IMR-90 (cell line): ENCODE measurements around the gene FUT9. TPM values are rescaled to one million over a fixed set of nuclear protein-coding genes. Genes with fewer than 3 reads are reported as not detected.

Experiments
- ATAC-seq: fragments of 200-7000 bp; cut with Tn5 transposase; 2 replicates; pipeline ENCODE4 v1.9.1; 2020; ENCODE audit warnings: low read depth, mild to moderate bottlenecking, moderate library complexity
- BruUV-seq: library from RNA; stranded (reverse); fragments of 400-500 nt; replicated peaks from 2 replicates; lab custom pipeline; 2021; lab: Mats Ljungman, UMichigan
- CTCF ChIA-PET: fragments of 300-600 bp; formaldehyde crosslinking; extraction: SDS; loops from one replicate; lab custom pipeline; 2021; ENCODE audit warnings: antibody characterized with exemption; lab: Yijun Ruan, JAX
- POLR2A ChIA-PET: fragments of 300-600 bp; sonication (Branson Sonifier 250); formaldehyde crosslinking; loops from one replicate; lab custom pipeline; 2022; ENCODE audit warnings: antibody characterized with exemption; ENCODE audit not compliant: unreplicated experiment; lab: Charles Lee
- DNase-seq: peaks from one replicate; pipeline ENCODE4 v3.0.0; 2013
- H2AFZ ChIP-seq: replicated peaks from 2 replicates; pipeline ENCODE3; 2013; ENCODE audit warnings: low read length, mild to moderate bottlenecking; ENCODE audit not compliant: poor library complexity
- H2AK5ac ChIP-seq: 2 replicates; pipeline ENCODE4 v1.6.1; 2013; ENCODE audit warnings: low read depth, low read length, inconsistent platforms
- H2AK9ac ChIP-seq: replicated peaks from 2 replicates; pipeline ENCODE3; 2013; ENCODE audit warnings: mild to moderate bottlenecking, low read depth, low read length, moderate library complexity; ENCODE audit not compliant: poor library complexity
- H2BK120ac ChIP-seq: 2 replicates; pipeline ENCODE4 v1.6.1; 2013; ENCODE audit warnings: low read depth, low read length, inconsistent platforms
- H2BK15ac ChIP-seq: 3 replicates; pipeline ENCODE4 v1.6.1; 2013; ENCODE audit warnings: low read depth, low read length, inconsistent platforms
- H2BK20ac ChIP-seq: 2 replicates; pipeline ENCODE4 v1.6.1; 2013; ENCODE audit warnings: low read depth, mild to moderate bottlenecking, inconsistent platforms, low read length, moderate library complexity
- H2BK5ac ChIP-seq: 2 replicates; pipeline ENCODE4 v1.6.1; 2013; ENCODE audit warnings: mild to moderate bottlenecking, low read depth, low read length, inconsistent platforms; ENCODE audit not compliant: poor library complexity, severe bottlenecking
- H3K14ac ChIP-seq: replicated peaks from 2 replicates; pipeline ENCODE4 v1.6.1; 2013; ENCODE audit warnings: low read depth, low read length, inconsistent platforms
- H3K18ac ChIP-seq: 2 replicates; pipeline ENCODE4 v1.6.1; 2013; ENCODE audit warnings: low read depth, low read length, control low read depth
- H3K23ac ChIP-seq: 2 replicates; pipeline ENCODE4 v1.6.1; 2013; ENCODE audit warnings: low read depth, low read length, inconsistent platforms
- H3K27ac ChIP-seq: 2 replicates; pipeline ENCODE4 v1.5.1; 2013; ENCODE audit warnings: mild to moderate bottlenecking, control low read depth, low read length; ENCODE audit not compliant: insufficient read depth
- H3K27me3 ChIP-seq: 2 replicates; pipeline ENCODE4 v1.6.1; 2013; ENCODE audit warnings: low read length; ENCODE audit not compliant: control insufficient read depth, insufficient read depth
- H3K36me3 ChIP-seq: 2 replicates; pipeline ENCODE4 v1.6.1; 2013; ENCODE audit warnings: low read length, mixed read lengths; ENCODE audit not compliant: control insufficient read depth, insufficient read depth
- H3K4ac ChIP-seq: 2 replicates; pipeline ENCODE4 v1.6.1; 2013; ENCODE audit warnings: low read depth, low read length, inconsistent platforms
- H3K4me1 ChIP-seq: 2 replicates; pipeline ENCODE4 v1.6.1; 2013; ENCODE audit warnings: low read length, mixed read lengths; ENCODE audit not compliant: control insufficient read depth, insufficient read depth
- H3K4me2 ChIP-seq: 2 replicates; pipeline ENCODE4 v1.6.1; 2013; ENCODE audit warnings: low read depth, mild to moderate bottlenecking, control low read depth, low read length, moderate library complexity
- H3K4me3 ChIP-seq: 2 replicates; pipeline ENCODE4 v1.5.1; 2013; ENCODE audit warnings: low read depth, mild to moderate bottlenecking, control low read depth, low read length, moderate library complexity; ENCODE audit not compliant: insufficient read depth
- H3K56ac ChIP-seq: 2 replicates; pipeline ENCODE4 v1.6.1; 2013; ENCODE audit warnings: low read length, inconsistent platforms; ENCODE audit not compliant: insufficient read depth; ENCODE audit errors: extremely low read depth
- H3K79me1 ChIP-seq, 2 experiments: 2 replicates each; pipeline ENCODE4 v1.6.1; 2013; ENCODE audit warnings: low read length in 2 of 2, inconsistent platforms in 1 of 2, low read depth in 1 of 2
- H3K9ac ChIP-seq: 2 replicates; pipeline ENCODE4 v1.6.1; 2013; ENCODE audit warnings: low read depth, low read length, control low read depth
- H3K9me1 ChIP-seq: 2 replicates; pipeline ENCODE4 v1.6.1; 2013; ENCODE audit warnings: low read length, inconsistent platforms; ENCODE audit not compliant: insufficient read depth
- H3K9me3 ChIP-seq: 2 replicates; pipeline ENCODE4 v1.6.1; 2013; ENCODE audit warnings: low read length; ENCODE audit not compliant: control insufficient read depth, insufficient read depth
- H4K20me1 ChIP-seq: 2 replicates; pipeline ENCODE4 v1.6.1; 2013; ENCODE audit warnings: low read length, inconsistent platforms; ENCODE audit not compliant: insufficient read depth
- H4K5ac ChIP-seq: 2 replicates; pipeline ENCODE4 v1.6.1; 2013; ENCODE audit warnings: mild to moderate bottlenecking, low read depth, low read length, control low read depth
- H4K8ac ChIP-seq, 2 experiments: 2 replicates each; pipeline ENCODE4 v1.6.1; 2013; ENCODE audit warnings: low read depth in 2 of 2, low read length in 2 of 2, control low read depth in 1 of 2, inconsistent platforms in 1 of 2
- H4K91ac ChIP-seq: 2 replicates; pipeline ENCODE4 v1.6.1; 2013; ENCODE audit warnings: low read depth, low read length, inconsistent platforms; ENCODE audit not compliant: insufficient read depth
- BHLHE40 ChIP-seq: fragments of 150-350 bp; IDR thresholded peaks from 2 replicates; pipeline ENCODE4 v1.6.1; 2016; ENCODE audit warnings: mild to moderate bottlenecking, low read depth, low read length
- CEBPB ChIP-seq: IDR thresholded peaks from 2 replicates; pipeline ENCODE4 v1.6.1; 2012; ENCODE audit warnings: low read depth, low read length, improper control_type of control experiment
- CHD1 ChIP-seq: IDR thresholded peaks from 2 replicates; pipeline ENCODE4 v1.6.1; 2012; ENCODE audit warnings: low read depth, low read length, improper control_type of control experiment
- CTCF ChIP-seq: conservative IDR thresholded peaks from 2 replicates; pipeline ENCODE4 v1.5.1; 2012; ENCODE audit warnings: mild to moderate bottlenecking, low read depth, low read length, improper control_type of control experiment
- ELK1 ChIP-seq: fragments of 150-350 bp; IDR thresholded peaks from 2 replicates; pipeline ENCODE4 v1.6.1; 2016; ENCODE audit warnings: low read depth, mild to moderate bottlenecking, low read length, moderate library complexity, borderline replicate concordance
- FOS ChIP-seq: fragments of 150-350 bp; IDR thresholded peaks from 2 replicates; pipeline ENCODE4 v1.6.1; 2016; ENCODE audit warnings: low read depth, low read length
- MAFK ChIP-seq: IDR thresholded peaks from 2 replicates; pipeline ENCODE4 v1.6.1; 2012; ENCODE audit warnings: low read depth, low read length, improper control_type of control experiment
- MAZ ChIP-seq: IDR thresholded peaks from 2 replicates; pipeline ENCODE4 v1.6.1; 2012; ENCODE audit warnings: low read depth, mild to moderate bottlenecking, low read length, improper control_type of control experiment, moderate library complexity, borderline replicate concordance
- MXI1 ChIP-seq: IDR thresholded peaks from 2 replicates; pipeline ENCODE4 v1.6.1; 2012; ENCODE audit warnings: low read depth, mild to moderate bottlenecking, low read length, moderate library complexity, borderline replicate concordance
- NFE2L2 ChIP-seq: fragments of 150-350 bp; IDR thresholded peaks from 2 replicates; pipeline ENCODE4 v1.6.1; 2016; ENCODE audit warnings: low read depth, mild to moderate bottlenecking, low read length
- POLR2A ChIP-seq: IDR thresholded peaks from 2 replicates; pipeline ENCODE4 v1.6.1; 2012; ENCODE audit warnings: mild to moderate bottlenecking, low read depth, low read length
- RAD21 ChIP-seq: IDR thresholded peaks from 2 replicates; pipeline ENCODE4 v1.6.1; 2012; ENCODE audit warnings: low read length, improper control_type of control experiment
- RCOR1 ChIP-seq: IDR thresholded peaks from 2 replicates; pipeline ENCODE4 v1.6.1; 2012; ENCODE audit warnings: mild to moderate bottlenecking, low read length, improper control_type of control experiment; ENCODE audit not compliant: insufficient replicate concordance
- RFX5 ChIP-seq: IDR thresholded peaks from 2 replicates; pipeline ENCODE4 v1.8.0; 2012; ENCODE audit warnings: low read depth, mild to moderate bottlenecking, low read length, moderate library complexity
- SMC3 ChIP-seq: fragments of 150-350 bp; IDR thresholded peaks from 2 replicates; pipeline ENCODE4 v1.6.1; 2016; ENCODE audit warnings: low read depth, mild to moderate bottlenecking, antibody characterized with exemption, low read length, moderate library complexity
- USF2 ChIP-seq: fragments of 150-350 bp; IDR thresholded peaks from 2 replicates; pipeline ENCODE4 v1.6.1; 2017; ENCODE audit warnings: mild to moderate bottlenecking, antibody characterized with exemption, low read length, low read depth
- WGBS, 2 experiments: methylation state at CpG; one replicate each; pipeline versions ENCODE4 v1.1.5 to v1.1.7; 2013; ENCODE audit warnings: missing lambda C conversion rate in 2 of 2; ENCODE audit not compliant: insufficient read length in 1 of 2; ENCODE audit errors: extremely low coverage in 2 of 2; 5-methylcytosine and 5-hydroxymethylcytosine counted together
- dilution Hi-C: fragments of 300-500 bp; cut with HindIII; formaldehyde crosslinking; loops from one replicate; pipeline ENCODE4 v1.14.3; 2018; ENCODE audit warnings: low sequenced_read_pairs; ENCODE audit not compliant: unreplicated experiment
- in situ Hi-C: fragments of 300-500 bp; cut with MboI; formaldehyde crosslinking; loops from 3 replicates; pipeline ENCODE4 v1.14.3; 2019; ENCODE audit warnings: low sequenced_read_pairs, inconsistent platforms, mixed read lengths
- intact Hi-C: fragments of 100-400 bp; cut with micrococcal nuclease; formaldehyde crosslinking; loops from 2 replicates; pipeline ENCODE4 v1.10.0; 2022
- polyA plus RNA-seq, 3 experiments: library from polyadenylated mRNA; depleted of rRNA; stranded (reverse); fragments of >200 nt; gene quantifications; 2 replicates each; pipeline ENCODE4 v1.2.3, GENCODE V29; 2012; ENCODE audit warnings: low replicate concordance in 1 of 3
- total RNA-seq: library from RNA; depleted of rRNA; stranded (reverse); fragments of >200 nt; gene quantifications from 2 replicates; pipeline ENCODE4 v1.2.3, GENCODE V29; 2012

FUT9 gene
- total and polyA plus RNA-seq, 2 of the 4 experiments (the other 2 are of a cell fraction): under 0.01 TPM; not detected in 1

GRCh38 chr6:96014846-96015517 lies 792 bp upstream of the FUT9 start:
- Histone ChIP-seq H3K56ac (no peak overlapping the region), H3K4ac (no peak overlapping the region), H3K4me1 (no peaks in the 10 kb centered on the region), H3K4me2 (no peak overlapping the region), H3K9me3 (peaks cover 9% of the 10 kb centered on the region), H2BK120ac (no peak overlapping the region), H3K27ac (no peak overlapping the region), H3K36me3 (no peaks in the 10 kb centered on the region), H2BK15ac (no peak overlapping the region), H3K4me3 (no peak overlapping the region), H3K27me3 (no peaks in the 10 kb centered on the region), H2BK5ac (no peak overlapping the region), H2AK9ac (no peak overlapping the region), H3K18ac (no peak overlapping the region), H4K8ac (no peak overlapping the region), H3K14ac (no peak overlapping the region), H2AK5ac (no peak overlapping the region), H3K9ac (no peak overlapping the region), H3K9me1 (no peaks in the 10 kb centered on the region), H4K20me1 (no peaks in the 10 kb centered on the region), H2BK20ac (no peak overlapping the region), H4K5ac (no peak overlapping the region), H2AFZ (no peak overlapping the region), H3K23ac (no peak overlapping the region), H3K79me1 (no peaks in the 10 kb centered on the region), H4K91ac (no peak overlapping the region)
- intact Hi-C loops: no loop called here
- no CpG with 5 or more reads among the region's 20 CpGs for WGBS, 2 experiments
- DNase-seq: no peak
- in situ Hi-C loops: no loop called here
- CTCF ChIA-PET: no interaction called here
- BruUV-seq: no TSS peak
- ATAC-seq: no peak
- dilution Hi-C loops: no loop called here
- no peak for TF ChIP-seq CHD1
- no peak for TF ChIP-seq CTCF
- no peak for TF ChIP-seq RFX5
- TF ChIP-seq RCOR1: no peak
- TF ChIP-seq FOS: no peak
- TF ChIP-seq RAD21: no peak
- TF ChIP-seq MXI1: no peak
- no peak for TF ChIP-seq BHLHE40
- no peak for TF ChIP-seq MAFK
- TF ChIP-seq USF2: no peak
- no peak for TF ChIP-seq ELK1
- TF ChIP-seq NFE2L2: no peak
- TF ChIP-seq CEBPB: no peak
- no peak for TF ChIP-seq MAZ
- TF ChIP-seq POLR2A: no peak
- no peak for TF ChIP-seq SMC3
- POLR2A ChIA-PET: no interaction called here
